HepG2 (cell line): ENCODE results near the gene PSENEN. TPM values are rescaled to one million over a fixed set of nuclear protein-coding genes. Genes with fewer than 3 reads are reported as not detected.

Experiments used
- BRD4 ChIP-seq: sonication (generic); formaldehyde crosslinking; IDR thresholded peaks from 2 replicates; pipeline ENCODE4 v1.4.0; 2020; ENCODE audit warnings: missing genetic modification reagents
- DPF2 ChIP-seq: sonication (generic); formaldehyde crosslinking; IDR thresholded peaks from 2 replicates; pipeline ENCODE4 v1.4.0; 2020; ENCODE audit warnings: mild to moderate bottlenecking, low read depth, missing genetic modification reagents, borderline replicate concordance
- ELF3 ChIP-seq: IDR thresholded peaks from 2 replicates; pipeline ENCODE4 v1.6.1; 2016; ENCODE audit warnings: missing genetic modification reagents, missing compliant biosample characterization
- GABPA ChIP-seq, 2 experiments: IDR thresholded peaks; 2 replicates each; pipeline ENCODE4 v1.6.1; 2011 to 2016; ENCODE audit warnings: low read depth in 2 of 2, low read length in 1 of 2, missing biosample characterization in 1 of 2, missing genetic modification characterization in 1 of 2
- KDM4B ChIP-seq: sonication (generic); formaldehyde crosslinking; IDR thresholded peaks from 2 replicates; pipeline ENCODE4 v1.4.0; 2020; ENCODE audit warnings: missing genetic modification reagents
- KLF16 ChIP-seq, 2 experiments: sonication (generic) in 1 of 2; formaldehyde crosslinking in 1 of 2; IDR thresholded peaks; 2 replicates each; pipeline versions ENCODE4 v1.6.1 to v1.8.0; 2016 to 2023; ENCODE audit warnings: missing genetic modification reagents in 2 of 2, missing compliant biosample characterization in 1 of 2
- MAZ ChIP-seq, 2 experiments: sonication (generic) in 1 of 2; formaldehyde crosslinking in 1 of 2; IDR thresholded peaks; 2 replicates each; pipeline versions ENCODE4 v1.5.0 to v1.6.1; 2012 to 2020; ENCODE audit warnings: low read depth in 2 of 2, mild to moderate bottlenecking in 2 of 2, borderline replicate concordance in 1 of 2, improper control_type of control experiment in 1 of 2, low read length in 1 of 2, missing genetic modification reagents in 1 of 2, moderate library complexity in 1 of 2
- NFIC ChIP-seq: IDR thresholded peaks from 2 replicates; pipeline ENCODE4 v1.6.1; 2012; ENCODE audit warnings: mild to moderate bottlenecking, low read length, inconsistent platforms
- RXRA ChIP-seq: sonication (generic); formaldehyde crosslinking; IDR thresholded peaks from 2 replicates; pipeline ENCODE4 v1.5.1; 2020; ENCODE audit warnings: missing genetic modification reagents
- SAP130 ChIP-seq: IDR thresholded peaks from 2 replicates; pipeline ENCODE4 v1.6.1; 2016; ENCODE audit warnings: low read depth
- SMARCE1 ChIP-seq: fragments of 450-650 bp; IDR thresholded peaks from 2 replicates; pipeline ENCODE4 v1.6.1; 2017; ENCODE audit warnings: borderline replicate concordance
- TARDBP ChIP-seq: sonication (generic); formaldehyde crosslinking; IDR thresholded peaks from 2 replicates; pipeline ENCODE4 v1.8.0; 2022; ENCODE audit warnings: mild to moderate bottlenecking, missing genetic modification reagents
- TEAD2 ChIP-seq: sonication (generic); formaldehyde crosslinking; IDR thresholded peaks from 2 replicates; pipeline ENCODE4 v1.9.0; 2021; ENCODE audit warnings: missing genetic modification reagents
- TFDP1 ChIP-seq: IDR thresholded peaks from 2 replicates; pipeline ENCODE4 v1.6.1; 2016; ENCODE audit warnings: missing compliant biosample characterization, missing genetic modification reagents, borderline replicate concordance
- YY1 ChIP-seq: IDR thresholded peaks from 2 replicates; pipeline ENCODE4 v1.6.1; 2011; ENCODE audit warnings: low read length, low read depth, moderate library complexity, mild to moderate bottlenecking; ENCODE audit not compliant: insufficient read depth, insufficient replicate concordance
- ZEB1 ChIP-seq: IDR thresholded peaks from 2 replicates; pipeline ENCODE4 v1.6.1; 2012; ENCODE audit warnings: mild to moderate bottlenecking, low read depth, inconsistent platforms; ENCODE audit not compliant: insufficient replicate concordance
- ZNF570 ChIP-seq: sonication (generic); formaldehyde crosslinking; IDR thresholded peaks from 2 replicates; pipeline ENCODE4 v1.4.0; 2020; ENCODE audit warnings: mild to moderate bottlenecking, missing genetic modification reagents, borderline replicate concordance
- ZNF652 ChIP-seq: IDR thresholded peaks from 2 replicates; pipeline ENCODE4 v1.6.1; 2016; ENCODE audit warnings: low read depth, borderline replicate concordance
- ZNF720 ChIP-seq: sonication (generic); formaldehyde crosslinking; IDR thresholded peaks from 2 replicates; pipeline ENCODE4 v1.4.0; 2020; ENCODE audit warnings: missing genetic modification reagents
- ZSCAN20 ChIP-seq: sonication (generic); formaldehyde crosslinking; IDR thresholded peaks from 2 replicates; pipeline ENCODE4 v1.4.0; 2020; ENCODE audit warnings: missing genetic modification reagents, mild to moderate bottlenecking, borderline replicate concordance
- polyA plus RNA-seq, 8 experiments: library from polyadenylated mRNA; depleted of rRNA in 3 of 8; stranded (reverse) in 7 of 8; unstranded in 1 of 8; fragments of >200 nt; fragmentation: Illumina TruSeq in 4 of 8; extraction: Trizol in 4 of 8; gene quantifications; 2 replicates each; pipeline versions ENCODE4 v1.2.1 to v1.2.3, GENCODE V29; 2011 to 2016; ENCODE audit warnings: low read depth in 4 of 8, missing spikeins in 1 of 8, mixed read lengths in 1 of 8; ENCODE audit not compliant: insufficient read depth in 1 of 8
- total RNA-seq, 5 experiments: library from RNA; depleted of rRNA; stranded (reverse); fragments of >200 nt; fragmentation: Illumina TruSeq; extraction: Trizol; gene quantifications; 2 replicates each; pipeline ENCODE4 v1.2.3, GENCODE V29; 2016; ENCODE audit warnings: low read depth in 1 of 5
- TF ChIP-seq, protein P1 (sequence below): sonication (generic); formaldehyde crosslinking; IDR thresholded peaks from 2 replicates; pipeline ENCODE4 v1.4.0; 2020; ENCODE audit warnings: mild to moderate bottlenecking, missing genetic modification reagents

Gene PSENEN
- total and polyA plus RNA-seq, 2 of the 13 experiments (the other 11 are each of a cell fraction or from before 2014, with no cell fraction given), result 16.9 to 34.2 TPM

GRCh38 chr19:35745328-35746086 is at the start of gene PSENEN, which contains the start of gene U2AF1L4 (continued):
- TF ChIP-seq RXRA (CRISPR knock-in tag) (no peak; the same call in 1 of the 2 replicates), KLF16 (CRISPR knock-in tag; IDR thresholded peaks at IDR 0.05) (0 out of 4 replicates have a peak, but pooled peaks of 1 of the 2 experiments have one; percentile 1), ZNF720 (CRISPR knock-in tag) (no peak), TFDP1 (CRISPR knock-in tag) (0 out of 2 replicates have a peak, but pooled peaks have one; percentile 37), YY1 (peak; percentile 90), TEAD2 (CRISPR knock-in tag) (no peak), NFIC (no peak), ELF3 (CRISPR knock-in tag) (0 out of 2 replicates have a peak, but pooled peaks have one; percentile 34), BRD4 (no peak), ZEB1 (no peak), DPF2 (CRISPR knock-in tag) (no peak), SAP130 (CRISPR knock-in tag) (peak; percentile 82), TARDBP (CRISPR knock-in tag) (no peak), ZSCAN20 (CRISPR knock-in tag) (no peak), MAZ (IDR thresholded peaks at IDR 0.05; ENCODE audit: borderline replicate concordance, low read depth, low read length) (peak; percentile 66), MAZ (CRISPR knock-in tag; IDR thresholded peaks at IDR 0.05; ENCODE audit: low read depth) (no peak), SMARCE1 (no peak), GABPA (IDR thresholded peaks at IDR 0.05; ENCODE audit: low read depth, low read length) (peak; percentile 79), GABPA (CRISPR knock-in tag; IDR thresholded peaks at IDR 0.05; ENCODE audit: low read depth) (peak; percentile 94), KDM4B (CRISPR knock-in tag) (no peak), ZNF570 (CRISPR knock-in tag) (no peak), ZNF652 (CRISPR knock-in tag) (no peak)
- TF ChIP-seq, protein P1, sequence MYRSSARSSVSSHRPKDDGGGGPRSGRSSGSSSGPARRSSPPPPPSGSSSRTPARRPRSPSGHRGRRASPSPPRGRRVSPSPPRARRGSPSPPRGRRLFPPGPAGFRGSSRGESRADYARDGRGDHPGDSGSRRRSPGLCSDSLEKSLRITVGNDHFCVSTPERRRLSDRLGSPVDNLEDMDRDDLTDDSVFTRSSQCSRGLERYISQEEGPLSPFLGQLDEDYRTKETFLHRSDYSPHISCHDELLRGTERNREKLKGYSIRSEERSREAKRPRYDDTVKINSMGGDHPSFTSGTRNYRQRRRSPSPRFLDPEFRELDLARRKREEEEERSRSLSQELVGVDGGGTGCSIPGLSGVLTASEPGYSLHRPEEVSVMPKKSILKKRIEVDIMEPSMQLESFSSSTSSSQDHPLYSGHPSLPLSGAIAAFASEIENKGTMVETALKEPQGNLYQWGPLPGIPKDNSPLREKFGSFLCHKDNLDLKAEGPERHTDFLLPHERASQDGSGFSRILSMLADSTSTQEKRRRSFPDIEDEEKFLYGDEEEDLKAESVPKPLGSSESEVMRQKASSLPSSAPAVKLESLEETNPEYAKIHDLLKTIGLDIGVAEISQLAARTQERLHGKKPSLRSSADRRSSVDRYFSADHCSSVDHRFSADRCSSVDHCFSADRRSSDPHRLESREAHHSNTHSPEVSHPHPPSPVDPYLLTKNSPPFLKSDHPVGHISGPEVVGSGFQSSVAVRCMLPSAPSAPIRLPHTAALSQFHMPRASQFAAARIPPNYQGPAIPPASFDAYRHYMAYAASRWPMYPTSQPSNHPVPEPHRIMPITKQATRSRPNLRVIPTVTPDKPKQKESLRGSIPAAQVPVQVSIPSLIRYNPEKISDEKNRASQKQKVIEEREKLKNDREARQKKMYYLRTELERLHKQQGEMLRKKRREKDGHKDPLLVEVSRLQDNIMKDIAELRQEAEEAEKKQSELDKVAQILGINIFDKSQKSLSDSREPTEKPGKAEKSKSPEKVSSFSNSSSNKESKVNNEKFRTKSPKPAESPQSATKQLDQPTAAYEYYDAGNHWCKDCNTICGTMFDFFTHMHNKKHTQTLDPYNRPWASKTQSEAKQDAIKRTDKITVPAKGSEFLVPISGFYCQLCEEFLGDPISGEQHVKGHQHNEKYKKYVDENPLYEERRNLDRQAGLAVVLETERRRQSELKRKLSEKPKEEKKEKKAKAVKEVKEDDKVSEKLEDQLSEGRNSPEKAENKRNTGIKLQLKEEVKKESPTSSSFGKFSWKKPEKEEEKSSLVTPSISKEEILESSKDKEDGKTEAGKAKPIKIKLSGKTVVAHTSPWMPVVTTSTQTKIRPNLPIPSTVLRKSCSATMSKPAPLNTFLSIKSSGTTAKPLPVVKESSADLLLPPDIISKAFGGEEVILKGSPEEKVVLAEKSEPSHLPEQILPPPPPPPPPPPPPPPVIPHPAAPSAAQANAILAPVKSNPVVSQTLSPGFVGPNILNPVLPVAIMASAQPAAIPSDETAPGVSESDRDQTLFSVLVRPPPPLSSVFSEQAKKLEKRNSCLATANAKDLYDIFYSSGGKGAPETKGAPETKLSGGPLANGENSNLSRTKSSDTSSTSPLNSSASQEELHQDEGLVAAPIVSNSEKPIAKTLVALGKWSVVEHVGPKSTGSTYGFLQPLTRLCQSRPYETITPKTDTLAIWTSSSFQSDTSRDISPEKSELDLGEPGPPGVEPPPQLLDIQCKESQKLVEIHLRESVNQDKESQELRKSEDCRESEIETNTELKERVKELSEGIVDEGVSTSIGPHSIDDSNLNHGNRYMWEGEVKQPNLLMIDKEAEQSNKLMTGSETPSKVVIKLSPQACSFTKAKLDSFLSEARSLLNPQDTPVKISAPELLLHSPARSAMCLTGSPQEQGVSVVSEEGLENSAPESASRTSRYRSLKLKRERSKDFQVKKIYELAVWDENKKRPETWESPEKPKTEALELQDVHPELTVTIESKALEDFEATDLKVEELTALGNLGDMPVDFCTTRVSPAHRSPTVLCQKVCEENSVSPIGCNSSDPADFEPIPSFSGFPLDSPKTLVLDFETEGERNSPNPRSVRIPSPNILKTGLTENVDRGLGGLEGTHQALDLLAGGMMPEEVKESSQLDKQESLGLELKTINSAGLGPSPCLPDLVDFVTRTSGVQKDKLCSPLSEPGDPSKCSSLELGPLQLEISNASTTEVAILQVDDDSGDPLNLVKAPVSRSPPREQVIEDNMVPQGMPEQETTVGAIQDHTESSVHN, result no peak
